ENCODE results near the gene HEXIM2.

GRCh38 chr17:45146592-45146889, 15.1 kb upstream of the HEXIM2 start:
- no peak for TF ChIP-seq CTCF (IDR thresholded peaks at IDR 0.05)
- TF ChIP-seq POLR2A (IDR thresholded peaks at IDR 0.05): no peak
- no peak for TF ChIP-seq EP300 (IDR thresholded peaks at IDR 0.05)
- no peak for TF ChIP-seq POLR2AphosphoS5 (IDR thresholded peaks at IDR 0.05)

All from stomach (tissue), 4 donors.